ENCODE results near the gene TPK1. TPM values are rescaled to one million over a fixed set of nuclear protein-coding genes. Genes with fewer than 3 reads are reported as not detected.

TPK1 gene
- total and polyA plus RNA-seq, 4 donors = 5.3 to 16.8 (median 15.9) TPM

- H3K9ac ChIP-seq (ENCODE audit: insufficient read depth in 1 of 2, low read length in 2 of 2) = no peak within 1 kb of the TSS
- WGBS, 2 donors = 96 to 99% methylated on average over 32 to 39 of the region's 39 CpGs
- H3K27ac ChIP-seq (ENCODE audit: low read depth in 1 of 2, low read length in 1 of 2) = no peak within 1 kb of the TSS
- H3K9me3 ChIP-seq (ENCODE audit: control insufficient read depth in 4 of 4, insufficient read depth in 3 of 4, low read length in 3 of 4) = no peaks in the 10 kb centered on the region
- ATAC-seq (ENCODE audit: insufficient read depth, low FRiP score) (no peak), DNase-seq (no peak)
- H3K36me3 ChIP-seq (ENCODE audit: control insufficient read depth in 4 of 4, insufficient read depth in 4 of 4, low read length in 4 of 4) = no peaks in the 10 kb centered on the region
- H3K4me3 ChIP-seq = no peak within 1 kb of the TSS
- peaks cover 0 to 4% (median 0%) of the 10 kb centered on the region in 5 donors for H3K4me1 ChIP-seq (ENCODE audit: control insufficient read depth in 5 of 5, insufficient read depth in 5 of 5, low read length in 5 of 5)
- peaks cover 0 to 7% (median 0%) of the 10 kb centered on the region in 3 donors for H3K27me3 ChIP-seq (ENCODE audit: control insufficient read depth in 3 of 3, insufficient read depth in 3 of 3, low read length in 2 of 3)
- TF ChIP-seq, protein P1, sequence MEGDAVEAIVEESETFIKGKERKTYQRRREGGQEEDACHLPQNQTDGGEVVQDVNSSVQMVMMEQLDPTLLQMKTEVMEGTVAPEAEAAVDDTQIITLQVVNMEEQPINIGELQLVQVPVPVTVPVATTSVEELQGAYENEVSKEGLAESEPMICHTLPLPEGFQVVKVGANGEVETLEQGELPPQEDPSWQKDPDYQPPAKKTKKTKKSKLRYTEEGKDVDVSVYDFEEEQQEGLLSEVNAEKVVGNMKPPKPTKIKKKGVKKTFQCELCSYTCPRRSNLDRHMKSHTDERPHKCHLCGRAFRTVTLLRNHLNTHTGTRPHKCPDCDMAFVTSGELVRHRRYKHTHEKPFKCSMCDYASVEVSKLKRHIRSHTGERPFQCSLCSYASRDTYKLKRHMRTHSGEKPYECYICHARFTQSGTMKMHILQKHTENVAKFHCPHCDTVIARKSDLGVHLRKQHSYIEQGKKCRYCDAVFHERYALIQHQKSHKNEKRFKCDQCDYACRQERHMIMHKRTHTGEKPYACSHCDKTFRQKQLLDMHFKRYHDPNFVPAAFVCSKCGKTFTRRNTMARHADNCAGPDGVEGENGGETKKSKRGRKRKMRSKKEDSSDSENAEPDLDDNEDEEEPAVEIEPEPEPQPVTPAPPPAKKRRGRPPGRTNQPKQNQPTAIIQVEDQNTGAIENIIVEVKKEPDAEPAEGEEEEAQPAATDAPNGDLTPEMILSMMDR (IDR thresholded peaks at IDR 0.05; ENCODE audit: control extremely low read depth, extremely low read depth) = no peak
These were observed 432.2 kb downstream of the TPK1 start, which contains the start of gene NOBOX for GRCh38 chr7:144403649-144404061. Gene NOBOX (minus strand): TSS chr7:144403693.

DNA sequence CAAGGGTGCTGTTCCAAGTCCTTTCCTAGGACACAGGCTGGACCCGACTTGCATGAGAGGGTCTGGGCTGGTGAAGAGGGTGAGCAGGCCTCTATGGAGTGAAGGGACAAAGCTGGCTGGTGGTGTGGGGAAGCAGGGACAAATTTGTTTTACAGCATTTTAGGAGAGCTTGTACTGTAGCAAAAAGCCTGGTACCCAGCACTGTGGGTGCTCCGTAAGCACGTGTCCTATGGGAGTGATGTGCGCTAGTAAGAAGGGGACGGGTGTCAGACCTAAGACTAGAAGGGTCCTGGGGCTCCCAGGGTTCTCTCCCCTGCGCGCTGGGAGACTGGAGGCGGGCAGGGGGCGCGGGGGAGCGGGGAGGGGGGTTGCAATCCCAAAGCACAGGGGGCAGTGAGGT is 432.8 kb downstream of the TPK1 start:
- no peaks in the 10 kb centered on the region for H3K9me3 ChIP-seq (ENCODE audit: control insufficient read depth in 4 of 4, insufficient read depth in 3 of 4, low read length in 3 of 4)
- H3K4me3 ChIP-seq = no peak overlapping the region
- H3K4me1 ChIP-seq (ENCODE audit: control insufficient read depth in 5 of 5, insufficient read depth in 5 of 5, low read length in 5 of 5) = peaks cover 0 to 4% (median 0%) of the 10 kb centered on the region in 5 donors
- peaks cover 0 to 7% (median 0%) of the 10 kb centered on the region in 3 donors for H3K27me3 ChIP-seq (ENCODE audit: control insufficient read depth in 3 of 3, insufficient read depth in 3 of 3, low read length in 2 of 3)
- no peak overlapping the region for H3K27ac ChIP-seq (ENCODE audit: low read depth in 1 of 2, low read length in 1 of 2)
- TF ChIP-seq, protein P1 (IDR thresholded peaks at IDR 0.05; ENCODE audit: control extremely low read depth, extremely low read depth) = no peak
- ATAC-seq (ENCODE audit: insufficient read depth, low FRiP score) = no peak
- DNase-seq = no peak
- no peak overlapping the region for H3K9ac ChIP-seq (ENCODE audit: insufficient read depth in 1 of 2, low read length in 2 of 2)
- WGBS, 2 donors = 96 to 98% methylated on average over 10 to 11 of the region's 11 CpGs
- H3K36me3 ChIP-seq (ENCODE audit: control insufficient read depth in 4 of 4, insufficient read depth in 4 of 4, low read length in 4 of 4) = no peaks in the 10 kb centered on the region

Small RNA genes within 50 kb of the gene (small RNA-seq; reads per million reads assigned to genes)
- not detected for gene RNU6ATAC40P (ENCODE audit: low replicate concordance)

All from lung (tissue), 13 donors.